H1 (cell line): ENCODE measurements around the gene TECPR2. TPM values are rescaled to one million over a fixed set of nuclear protein-coding genes. Genes with fewer than 3 reads are reported as not detected.

ENCODE experiments used
- CTCF ChIA-PET: fragments of 300-600 bp; sonication (Branson Sonifier 250); formaldehyde crosslinking; loops from one replicate; lab custom pipeline; 2021; ENCODE audit not compliant: partially characterized antibody; lab: Charles Lee
- POLR2A ChIA-PET: fragments of 300-600 bp; sonication (Branson Sonifier 250); formaldehyde crosslinking; loops from one replicate; lab custom pipeline; 2021; ENCODE audit warnings: inconsistent platforms; ENCODE audit not compliant: partially characterized antibody; lab: Charles Lee
- DNase-seq, 2 experiments: peaks; one replicate each; pipeline versions ENCODE4 v3.0.0 to v3.0.0-alpha.2; 2010 to 2022; ENCODE audit warnings: low spot score in 2 of 2, low read depth in 1 of 2, mixed read lengths in 1 of 2
- FAIRE-seq: peaks from 2 replicates; lab custom pipeline; 2011; peaks lifted over from hg19 to GRCh38; lab: Jason Lieb, UNC
- H2AFZ ChIP-seq: 2 replicates; pipeline ENCODE4 v1.8.1; 2012; ENCODE audit warnings: low read length, inconsistent platforms
- H2AK5ac ChIP-seq: 2 replicates; pipeline ENCODE4 v1.6.1; 2013; ENCODE audit warnings: low read depth, low read length
- H2BK120ac ChIP-seq: replicated peaks from 2 replicates; pipeline ENCODE3; 2013; ENCODE audit warnings: low read depth, low read length, inconsistent platforms
- H2BK12ac ChIP-seq: 2 replicates; pipeline ENCODE4 v1.6.1; 2013; ENCODE audit warnings: low read depth, low read length
- H2BK15ac ChIP-seq: 2 replicates; pipeline ENCODE4 v1.6.1; 2013; ENCODE audit warnings: low read length
- H2BK20ac ChIP-seq: 2 replicates; pipeline ENCODE4 v1.6.1; 2013; ENCODE audit warnings: low read length
- H2BK5ac ChIP-seq: 2 replicates; pipeline ENCODE4 v1.6.1; 2013; ENCODE audit warnings: low read depth, low read length
- H3K14ac ChIP-seq: 2 replicates; pipeline ENCODE4 v1.6.1; 2013; ENCODE audit warnings: inconsistent platforms; ENCODE audit not compliant: insufficient read length
- H3K18ac ChIP-seq: 2 replicates; pipeline ENCODE4 v1.6.1; 2013; ENCODE audit warnings: low read length; ENCODE audit errors: extremely low read depth
- H3K23ac ChIP-seq: 2 replicates; pipeline ENCODE4 v1.6.1; 2013; ENCODE audit warnings: inconsistent platforms; ENCODE audit not compliant: insufficient read length
- H3K23me2 ChIP-seq: 2 replicates; pipeline ENCODE4 v1.6.1; 2013; ENCODE audit warnings: low read depth, low read length
- H3K27ac ChIP-seq: 2 replicates; pipeline ENCODE4 v1.6.1; 2011; ENCODE audit warnings: low read depth, low read length, inconsistent platforms
- H3K27me3 ChIP-seq, 4 experiments: replicated peaks in 1 of 4; 1 replicate in 1 of 4; 2 replicates in 3 of 4; pipeline versions ENCODE4 v1.6.1 to v1.8.1; 2011 to 2013; ENCODE audit warnings: low read length in 3 of 4, mild to moderate bottlenecking in 3 of 4, inconsistent platforms in 2 of 4, mixed read lengths in 2 of 4, moderate library complexity in 1 of 4; ENCODE audit not compliant: control insufficient read depth in 3 of 4, insufficient read depth in 3 of 4; ENCODE audit errors: extremely low read depth in 1 of 4
- H3K36me3 ChIP-seq, 4 experiments: 2 replicates each; pipeline versions ENCODE4 v1.6.1 to v1.8.1; 2011 to 2013; ENCODE audit warnings: mild to moderate bottlenecking in 4 of 4, low read length in 3 of 4, moderate library complexity in 2 of 4, control low read depth in 1 of 4, inconsistent platforms in 1 of 4; ENCODE audit not compliant: insufficient read depth in 4 of 4, control insufficient read depth in 2 of 4
- H3K4ac ChIP-seq: replicated peaks from 2 replicates; pipeline ENCODE3; 2013; ENCODE audit warnings: low read length, low read depth, mixed read lengths, inconsistent platforms; ENCODE audit not compliant: insufficient read length
- H3K4me1 ChIP-seq, 4 experiments: replicated peaks in 1 of 4; 1 replicate in 1 of 4; 2 replicates in 3 of 4; pipeline versions ENCODE4 v1.6.1 to v1.8.1; 2011 to 2013; ENCODE audit warnings: low read length in 3 of 4, inconsistent platforms in 2 of 4, mixed read lengths in 1 of 4; ENCODE audit not compliant: insufficient read depth in 4 of 4, control insufficient read depth in 3 of 4
- H3K4me2 ChIP-seq, 2 experiments: 2 replicates each; pipeline versions ENCODE4 v1.6.1 to v1.8.1; 2011 to 2013; ENCODE audit warnings: low read depth in 2 of 2, low read length in 2 of 2, control low read depth in 1 of 2, inconsistent platforms in 1 of 2, mild to moderate bottlenecking in 1 of 2; ENCODE audit not compliant: insufficient read depth in 1 of 2
- H3K4me3 ChIP-seq, 4 experiments: fragments of 200-600, 300-600 bp in 1 of 4; sonication (generic), shearing (Covaris generic), sonication (Bioruptor Twin) in 1 of 4; 2 replicates each; pipeline versions ENCODE4 v1.5.1 to v1.8.1; 2011 to 2016; ENCODE audit warnings: low read length in 4 of 4, low read depth in 3 of 4, control low read depth in 2 of 4, inconsistent platforms in 2 of 4, mild to moderate bottlenecking in 2 of 4, mixed read lengths in 1 of 4, moderate library complexity in 1 of 4; ENCODE audit not compliant: insufficient read depth in 2 of 4; ENCODE audit errors: extremely low read depth in 1 of 4
- H3K56ac ChIP-seq: replicated peaks from 2 replicates; pipeline ENCODE3; 2013; ENCODE audit warnings: low read depth, mild to moderate bottlenecking, mixed read lengths, low read length, inconsistent platforms; ENCODE audit not compliant: insufficient read length
- H3K79me1 ChIP-seq: 2 replicates; pipeline ENCODE4 v1.6.1; 2013; ENCODE audit warnings: low read depth, low read length, control low read depth
- H3K79me2 ChIP-seq, 2 experiments: 2 replicates each; pipeline versions ENCODE4 v1.6.1 to v1.8.1; 2012 to 2013; ENCODE audit warnings: low read length in 2 of 2, mild to moderate bottlenecking in 2 of 2, inconsistent platforms in 1 of 2; ENCODE audit not compliant: insufficient read depth in 2 of 2, control insufficient read depth in 1 of 2
- H3K9ac ChIP-seq, 4 experiments: replicated peaks in 1 of 4; 1 replicate in 1 of 4; 2 replicates in 3 of 4; pipeline versions ENCODE4 v1.6.1 to v1.8.1; 2011 to 2013; ENCODE audit warnings: low read depth in 3 of 4, low read length in 3 of 4, control low read depth in 2 of 4, mild to moderate bottlenecking in 2 of 4, moderate library complexity in 2 of 4, inconsistent platforms in 1 of 4; ENCODE audit errors: extremely low read depth in 1 of 4
- H3K9me3 ChIP-seq, 2 experiments: 2 replicates each; pipeline versions ENCODE4 v1.6.1 to v1.8.1; 2012 to 2013; ENCODE audit warnings: mild to moderate bottlenecking in 2 of 2, moderate library complexity in 2 of 2, control low read depth in 1 of 2, inconsistent platforms in 1 of 2, low read depth in 1 of 2, low read length in 1 of 2, mixed read lengths in 1 of 2; ENCODE audit not compliant: insufficient read depth in 2 of 2
- H4K20me1 ChIP-seq, 2 experiments: replicated peaks in 1 of 2; 2 replicates each; pipeline versions ENCODE3 to v1.8.1; 2011 to 2013; ENCODE audit warnings: inconsistent platforms in 2 of 2, low read length in 2 of 2, mild to moderate bottlenecking in 1 of 2; ENCODE audit not compliant: insufficient read depth in 2 of 2, control insufficient read depth in 1 of 2
- H4K5ac ChIP-seq: 2 replicates; pipeline ENCODE4 v1.6.1; 2013; ENCODE audit warnings: low read length, low read depth, mixed read lengths, inconsistent platforms; ENCODE audit not compliant: insufficient read length
- H4K8ac ChIP-seq: 2 replicates; pipeline ENCODE4 v1.8.0; 2013; ENCODE audit warnings: mild to moderate bottlenecking, moderate library complexity, low read length, inconsistent platforms; ENCODE audit not compliant: insufficient read depth; ENCODE audit errors: extremely low read depth
- H4K91ac ChIP-seq: replicated peaks from 2 replicates; pipeline ENCODE3; 2013; ENCODE audit warnings: low read length, mixed read lengths, inconsistent platforms; ENCODE audit not compliant: insufficient read length
- ASH2L ChIP-seq: fragments of 200-600, 300-600 bp; sonication (generic); IDR thresholded peaks from one replicate; pipeline ENCODE4 v1.7.1; 2017; ENCODE audit warnings: low read length
- CBX8 ChIP-seq: fragments of 300-800, 300-1000 bp; sonication (generic); IDR thresholded peaks from 2 replicates; pipeline ENCODE4 v1.7.1; 2016; ENCODE audit warnings: low read depth, low read length, borderline replicate concordance
- CTBP2 ChIP-seq: IDR thresholded peaks from 2 replicates; pipeline ENCODE4 v1.7.0; 2011; ENCODE audit warnings: borderline replicate concordance, mild to moderate bottlenecking, moderate library complexity, mixed read lengths, low read length; ENCODE audit not compliant: insufficient read depth, insufficient read length
- GABPA ChIP-seq: IDR thresholded peaks from 2 replicates; pipeline ENCODE4 v1.6.1; 2011; ENCODE audit warnings: mild to moderate bottlenecking, low read length, moderate library complexity, borderline replicate concordance; ENCODE audit not compliant: insufficient read depth
- WGBS, 2 experiments: shearing (Covaris generic) in 1 of 2; methylation state at CpG; one replicate each; pipeline versions ENCODE4 v1.1.6 to v1.1.7; 2013 to 2015; ENCODE audit warnings: low lambda C conversion rate in 2 of 2, mixed read lengths in 2 of 2, inconsistent platforms in 1 of 2, low coverage in 1 of 2, missing lambda C conversion rate in 1 of 2; ENCODE audit not compliant: insufficient replicate concordance in 2 of 2, insufficient coverage in 1 of 2, insufficient read length in 1 of 2; ENCODE audit errors: extremely low coverage in 1 of 2, missing lambda C conversion rate in 1 of 2; 5-methylcytosine and 5-hydroxymethylcytosine counted together
- polyA plus RNA-seq, 7 experiments: library from polyadenylated mRNA; depleted of rRNA in 3 of 7; stranded (reverse) in 5 of 7; unstranded in 2 of 7; fragments of >200 nt in 5 of 7; fragments of 200-250 nt in 2 of 7; gene quantifications; 1 replicate in 5 of 7; 2 replicates in 1 of 7; 4 replicates in 1 of 7; pipeline versions ENCODE4 v1.2.1 to v1.2.3, GENCODE V29; 2011 to 2013; ENCODE audit warnings: missing spikeins in 2 of 7, mixed read lengths in 2 of 7
- total RNA-seq: library from RNA; stranded (reverse); fragmentation: NEBNext Ultra II Directional; extraction: Animal tissue kit (Norgen Biotek cat#: 25700); gene quantifications from 2 replicates; pipeline ENCODE4 v1.2.1, GENCODE V29; 2021

Gene TECPR2
- total and polyA plus RNA-seq, 2 of the 8 experiments (the other 6 are each of a cell fraction or from before 2014, with no cell fraction given) = 6.8 to 19.4 TPM

- no peak for TF ChIP-seq GABPA
- TF ChIP-seq ASH2L = no peak
- TF ChIP-seq CBX8 = no peak
- TF ChIP-seq CTBP2 = no peak
- Histone ChIP-seq H3K23me2 (peaks cover 10% of the 10 kb centered on the region), H3K4me2 (no peak overlapping the region), H4K20me1 (no peaks in the 10 kb centered on the region), H2BK12ac (no peak overlapping the region), H3K4me1 (peaks cover 0 to 14% (median 8%) of the 10 kb centered on the region in 4 experiments; a peak in 5 of 7 replicates), H2BK5ac (no peak overlapping the region), H4K5ac (no peak overlapping the region), H3K14ac (no peak overlapping the region), H3K9me3 (no peaks in the 10 kb centered on the region), H2BK120ac (no peak overlapping the region), H3K79me1 (no peaks in the 10 kb centered on the region), H4K91ac (no peak overlapping the region), H3K9ac (no peak overlapping the region), H2BK20ac (no peak overlapping the region), H2AK5ac (no peak overlapping the region), H4K8ac (no peak overlapping the region), H3K23ac (no peak overlapping the region), H3K4ac (no peak overlapping the region), H3K56ac (no peak overlapping the region), H2BK15ac (no peak overlapping the region), H3K18ac (no peak overlapping the region), H3K27me3 (peaks cover 0 to 4% (median 1%) of the 10 kb centered on the region in 4 experiments; a peak in 2 of 7 replicates), H3K79me2 (no peaks in the 10 kb centered on the region), H3K36me3 (no peaks in the 10 kb centered on the region), H3K4me3 (no peak overlapping the region), H2AFZ (no peak overlapping the region), H3K27ac (no peak overlapping the region)
- WGBS, 2 experiments = 86% methylated on average over 19 of the region's 21 CpGs; no CpG with 5 or more reads in 1 of the 2 experiments
- FAIRE-seq = no peak
- no peak for DNase-seq
- CTCF ChIA-PET = interaction anchor here (0.6 to 2.4 kb wide), 6 partner anchors 14 to 274 kb away, joined by 3 to 25 read pairs (median 6); no protein-coding TSS in a partner anchor
- POLR2A ChIA-PET = no interaction called here
Measured at GRCh38 chr14:102513899-102514772, 151.4 kb downstream of the TECPR2 start.
